ENCODE measurements around the gene SLC6A20. TPM values are rescaled to one million over a fixed set of nuclear protein-coding genes. Genes with fewer than 3 reads are reported as not detected.

Gene SLC6A20
- total RNA-seq, 1 experiment from 2014 or later = not detected

DNA sequence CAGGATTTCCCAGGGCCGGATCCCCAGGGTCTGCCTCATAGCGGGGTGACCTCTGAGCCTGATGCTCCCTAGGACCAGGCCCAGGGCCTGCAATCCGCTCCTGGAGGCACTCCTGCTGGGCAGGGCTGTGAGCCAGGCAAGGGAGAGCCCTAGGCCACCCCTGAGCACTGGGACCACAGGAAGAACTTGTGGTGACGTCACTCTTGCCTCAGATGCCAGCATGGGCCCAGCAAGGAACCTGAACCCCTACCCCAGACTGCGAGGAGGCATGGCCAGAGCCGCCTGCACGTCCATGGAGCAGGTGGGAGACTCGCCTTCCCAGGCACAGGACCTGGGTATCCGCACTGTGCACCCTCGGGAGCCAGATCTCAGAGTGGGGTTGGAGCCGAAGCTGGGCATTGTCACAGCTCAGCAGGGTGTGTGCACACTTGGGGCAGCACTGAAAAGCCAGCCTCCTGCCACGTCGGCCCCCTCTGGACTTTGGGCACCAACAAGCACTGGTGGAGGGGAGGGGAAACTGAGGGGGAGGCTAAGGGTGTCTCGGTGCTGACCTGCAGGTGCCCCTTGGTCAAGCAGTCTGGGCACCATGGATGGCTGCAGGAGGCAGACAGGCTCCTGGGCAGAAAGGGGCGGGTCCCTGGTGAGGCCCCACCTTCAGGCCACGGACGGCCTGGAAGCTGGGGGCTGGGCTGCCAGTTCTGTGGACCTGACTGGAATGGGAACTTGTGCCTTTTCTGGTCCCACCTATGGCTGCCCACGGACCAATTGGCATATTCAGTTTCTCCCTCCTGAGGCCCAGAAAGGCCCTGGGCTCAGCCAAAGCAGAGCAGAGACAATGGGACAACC, 49.3 kb downstream of the SLC6A20 start:
- Histone ChIP-seq H3K9me3 (replicated peaks) (no peaks in the 10 kb centered on the region), H3K27ac (no peak overlapping the region), H3K27me3 (no peaks in the 10 kb centered on the region), H3K36me3 (no peaks in the 10 kb centered on the region; the same call in 1 of the 2 replicates), H3K4me3 (no peak overlapping the region), H3K4me1 (no peaks in the 10 kb centered on the region)
- no peak for DNase-seq

DNA sequence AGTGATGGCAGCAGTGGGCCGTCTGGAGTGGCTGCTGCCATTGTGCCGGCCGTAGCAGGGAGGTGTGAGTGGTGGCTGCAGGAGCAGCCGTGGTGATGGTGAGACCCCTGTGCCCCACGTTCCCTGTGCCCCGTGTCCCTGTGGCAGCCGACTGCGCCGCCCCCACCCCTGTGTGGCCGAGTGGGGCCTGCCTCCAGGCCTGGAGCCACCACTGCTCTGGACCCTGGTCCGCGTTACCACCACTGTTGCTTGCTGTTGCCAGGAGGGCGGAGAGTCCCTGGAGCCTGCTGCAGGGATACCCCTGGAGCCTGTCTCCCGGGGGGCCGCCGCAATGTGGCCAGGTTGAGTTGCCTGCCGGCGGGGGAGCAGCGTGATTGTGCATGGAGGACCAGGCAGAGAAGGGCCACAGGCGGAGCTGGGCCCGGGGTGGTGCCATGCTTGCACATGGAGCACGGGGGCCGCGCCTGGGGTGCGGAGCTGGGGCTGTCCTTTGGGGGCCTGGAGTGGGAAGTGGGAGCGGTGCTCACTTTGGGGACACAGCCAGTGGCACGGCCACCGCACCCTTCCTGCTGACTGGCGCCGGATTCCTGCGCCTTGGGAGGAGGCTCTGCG, 50.1 kb downstream of the SLC6A20 start:
- DNase-seq = no peak
- Histone ChIP-seq H3K4me3 (no peak overlapping the region), H3K9me3 (replicated peaks) (no peaks in the 10 kb centered on the region), H3K4me1 (no peaks in the 10 kb centered on the region), H3K27ac (no peak overlapping the region), H3K36me3 (peaks cover 4% of the 10 kb centered on the region), H3K27me3 (no peaks in the 10 kb centered on the region)

DNA sequence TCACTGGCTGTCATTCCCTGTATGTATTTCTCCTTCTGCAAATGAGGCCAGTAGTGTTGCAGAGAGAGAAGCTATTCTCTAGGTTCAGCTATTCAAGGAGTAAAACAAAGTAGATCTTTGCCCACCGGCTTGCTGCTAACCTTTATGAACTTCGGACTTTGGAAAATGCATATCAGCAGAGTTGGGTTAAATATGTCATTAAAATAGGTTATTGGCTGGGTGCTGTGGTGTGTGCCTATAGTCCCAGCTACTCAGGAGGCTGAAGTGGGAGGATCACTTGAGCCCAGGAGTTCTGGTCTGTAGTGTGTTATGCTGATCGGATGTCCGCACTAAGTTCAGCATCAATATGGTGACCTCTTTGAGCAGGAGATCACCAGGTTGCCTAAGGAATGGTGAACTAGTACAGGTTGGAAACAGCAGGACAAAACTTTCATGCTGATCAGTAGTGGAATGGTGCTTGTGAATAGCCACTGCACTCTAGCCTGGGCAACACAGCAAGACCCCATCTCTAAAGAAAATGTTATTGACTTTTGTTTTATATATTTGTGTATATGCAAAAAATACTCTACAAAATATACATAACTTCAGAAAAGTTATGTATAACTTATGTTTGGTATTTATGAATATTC, 53.8 kb downstream of the SLC6A20 start:
- peaks cover 23% of the 10 kb centered on the region for H3K36me3 ChIP-seq
- H3K4me1 ChIP-seq = no peaks in the 10 kb centered on the region
- no peaks in the 10 kb centered on the region for H3K9me3 ChIP-seq (replicated peaks)
- DNase-seq = no peak
- H3K27me3 ChIP-seq = no peaks in the 10 kb centered on the region
- H3K4me3 ChIP-seq = no peak overlapping the region
- no peak overlapping the region for H3K27ac ChIP-seq

DNA sequence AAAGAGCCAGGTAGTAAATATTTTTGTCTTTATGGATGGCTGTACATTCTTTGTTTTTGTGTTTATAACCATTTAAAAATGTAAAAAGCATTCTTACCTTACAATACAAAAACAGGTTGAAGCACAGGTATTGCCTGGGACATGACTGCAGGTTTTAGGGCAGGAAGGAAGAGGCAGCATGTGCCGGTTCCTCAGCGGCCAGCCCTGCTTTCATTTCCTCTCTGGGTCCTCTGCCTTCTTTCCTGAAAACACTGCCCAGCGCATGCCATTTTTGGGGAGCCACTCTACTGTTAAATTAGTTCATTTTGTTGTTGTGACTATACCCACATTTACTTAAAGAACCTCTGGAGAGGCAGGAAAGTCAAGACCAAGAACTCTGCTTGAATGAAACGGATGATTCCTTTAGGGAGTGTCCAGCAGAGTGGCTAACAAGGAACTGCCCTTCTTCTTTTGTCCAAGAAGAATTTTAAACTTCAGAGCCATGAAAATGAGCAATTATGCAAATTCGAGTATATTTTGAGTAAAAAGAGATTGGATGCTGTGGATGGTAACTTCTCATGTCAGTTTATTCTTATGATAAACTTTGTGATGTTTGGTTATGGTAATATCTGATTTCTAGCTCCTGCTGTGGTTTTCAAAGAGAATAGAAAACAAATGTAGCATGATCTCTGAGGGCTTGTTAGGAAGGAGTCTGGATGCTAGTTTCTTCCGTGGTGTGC, 54.4 kb downstream of the SLC6A20 start:
- H3K36me3 ChIP-seq = peaks cover 28% of the 10 kb centered on the region
- no peaks in the 10 kb centered on the region for H3K9me3 ChIP-seq (replicated peaks)
- no peak for DNase-seq
- H3K4me3 ChIP-seq = no peak overlapping the region
- no peaks in the 10 kb centered on the region for H3K27me3 ChIP-seq
- H3K27ac ChIP-seq = no peak overlapping the region
- H3K4me1 ChIP-seq = no peaks in the 10 kb centered on the region

DNA sequence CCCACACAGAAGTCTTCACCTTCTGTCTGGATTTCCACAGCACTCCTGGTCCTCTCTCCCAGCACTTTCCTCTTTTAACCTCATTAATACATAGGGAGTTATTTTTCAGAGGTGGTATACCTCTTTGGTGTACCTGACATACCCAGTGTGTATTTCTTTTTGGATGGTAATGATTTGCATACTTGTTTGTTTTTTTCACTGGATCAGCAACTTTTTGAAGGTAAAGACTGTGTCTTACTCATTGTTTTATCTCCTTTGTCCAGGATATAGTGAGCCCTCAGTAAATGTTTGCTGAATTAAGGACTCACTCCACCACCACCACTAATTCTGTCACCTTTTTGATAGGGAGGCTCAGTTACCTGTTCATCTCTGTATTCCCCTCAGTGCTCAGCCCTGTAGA, 55.1 kb downstream of the SLC6A20 start:
- H3K27ac ChIP-seq = no peak overlapping the region
- H3K4me3 ChIP-seq = no peak overlapping the region
- no peaks in the 10 kb centered on the region for H3K9me3 ChIP-seq (replicated peaks)
- peaks cover 29% of the 10 kb centered on the region for H3K36me3 ChIP-seq
- no peak for DNase-seq
- H3K4me1 ChIP-seq = no peaks in the 10 kb centered on the region
- H3K27me3 ChIP-seq = no peaks in the 10 kb centered on the region

DNA sequence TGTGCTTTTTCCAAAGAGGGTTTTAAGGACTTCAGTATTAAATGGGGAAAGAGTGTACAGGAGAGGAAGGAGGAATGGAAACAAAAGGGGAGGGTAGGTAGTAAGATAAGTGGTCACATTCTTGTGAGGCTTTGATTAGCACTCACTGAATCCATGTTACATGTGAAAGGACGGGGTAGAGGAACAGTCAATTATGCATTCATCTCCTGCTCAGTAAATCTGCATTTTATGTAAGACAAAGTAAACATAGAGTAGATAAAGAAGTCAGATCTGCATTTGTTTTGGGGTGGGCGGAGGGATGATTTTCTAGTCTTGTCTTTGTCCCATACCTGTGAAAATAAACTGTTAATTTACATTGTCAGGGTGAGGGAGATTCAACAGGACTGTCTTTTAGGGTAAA, 56.3 kb downstream of the SLC6A20 start:
- DNase-seq = no peak
- Histone ChIP-seq H3K27ac (no peak overlapping the region), H3K36me3 (peaks cover 39% of the 10 kb centered on the region), H3K9me3 (replicated peaks) (no peaks in the 10 kb centered on the region), H3K4me3 (no peak overlapping the region), H3K4me1 (no peaks in the 10 kb centered on the region), H3K27me3 (no peaks in the 10 kb centered on the region)

DNA sequence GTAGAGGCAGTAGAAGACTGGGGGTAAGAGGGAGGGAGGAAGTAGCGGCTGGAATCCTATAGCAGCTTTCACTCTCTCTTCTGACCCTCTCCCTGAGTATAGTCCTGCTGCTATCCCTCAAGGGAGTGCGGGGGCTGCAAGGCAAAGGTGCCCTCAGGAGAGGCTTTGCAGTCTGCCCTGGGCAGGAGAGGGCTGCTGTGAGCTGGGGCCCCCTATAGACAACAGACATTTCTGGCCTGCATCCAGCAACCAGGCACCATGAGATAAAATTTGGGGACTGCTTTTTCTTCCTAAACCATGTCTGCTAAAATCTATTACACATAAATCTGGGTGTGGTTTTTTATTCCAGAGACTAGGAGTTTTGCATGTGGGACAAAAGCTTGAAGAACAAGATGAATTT, 59.1 kb downstream of the SLC6A20 start:
- no peak for DNase-seq
- H3K36me3 ChIP-seq = peaks cover 45% of the 10 kb centered on the region

DNA sequence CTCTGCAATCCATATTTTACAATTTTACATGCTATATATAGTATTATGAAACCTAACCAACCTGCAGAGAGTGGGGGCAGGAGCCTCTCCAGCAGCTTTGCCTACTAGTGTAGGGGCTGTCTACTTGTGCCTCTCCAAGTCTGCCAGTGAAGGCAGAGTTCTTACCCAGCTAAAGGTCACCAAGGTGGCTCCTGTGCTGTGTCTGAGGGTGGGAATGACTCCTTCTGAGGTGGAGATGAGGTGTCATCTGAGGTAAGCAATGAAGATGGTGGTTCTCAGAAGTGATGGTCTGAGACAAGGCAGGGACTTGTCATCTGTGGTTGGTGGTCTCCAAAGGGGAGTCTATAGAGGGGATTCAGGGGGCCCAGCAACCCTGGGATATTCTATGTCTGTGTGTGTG, 59.6 kb downstream of the SLC6A20 start:
- Histone ChIP-seq H3K4me3 (no peak overlapping the region), H3K36me3 (peaks cover 48% of the 10 kb centered on the region), H3K27me3 (no peaks in the 10 kb centered on the region), H3K9me3 (replicated peaks) (no peaks in the 10 kb centered on the region), H3K27ac (no peak overlapping the region), H3K4me1 (no peaks in the 10 kb centered on the region)
- DNase-seq = no peak

More for the DNA sequence above, 59.1 kb downstream of the SLC6A20 start:
- H3K27ac ChIP-seq = no peak overlapping the region
- no peak overlapping the region for H3K4me3 ChIP-seq
- H3K4me1 ChIP-seq = no peaks in the 10 kb centered on the region
- no peaks in the 10 kb centered on the region for H3K9me3 ChIP-seq (replicated peaks)
- no peaks in the 10 kb centered on the region for H3K27me3 ChIP-seq

DNA sequence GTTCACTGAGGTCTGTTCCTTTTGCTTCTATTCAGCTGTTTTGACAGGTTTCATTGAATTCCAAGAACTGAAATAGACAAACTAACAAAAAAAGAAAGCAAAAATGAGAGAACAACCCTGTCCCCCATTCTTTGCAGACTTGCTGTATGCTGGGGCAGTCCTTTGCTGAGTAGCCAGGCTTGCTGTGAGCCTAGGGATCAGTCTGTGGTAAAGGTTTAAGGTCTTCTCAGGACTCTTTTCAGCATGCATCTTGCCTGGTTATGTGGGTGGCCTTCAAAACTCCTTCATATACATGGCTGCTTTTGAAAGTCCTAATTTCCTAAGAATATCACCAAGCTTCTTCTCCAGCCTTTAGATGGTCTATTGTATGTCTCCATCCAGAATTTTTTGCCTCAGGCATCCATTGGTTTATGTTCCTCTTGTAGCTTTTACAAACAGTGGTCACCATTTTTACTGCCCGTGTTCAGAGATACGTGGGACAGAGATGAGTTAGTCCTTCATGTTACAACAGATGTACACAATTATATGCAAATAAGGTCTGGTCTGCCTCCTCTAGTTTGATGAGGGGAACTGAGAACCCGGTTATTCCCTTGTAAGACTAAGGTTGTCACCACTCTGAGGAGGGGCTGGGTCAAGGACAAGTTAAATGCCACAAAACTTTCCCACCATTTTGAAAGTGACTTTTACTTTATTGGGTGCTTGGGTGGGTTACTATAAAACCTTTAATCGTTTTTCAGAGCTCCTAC, 65.8 kb downstream of the SLC6A20 start:
- no peak overlapping the region for H3K4me3 ChIP-seq
- H3K27ac ChIP-seq = no peak overlapping the region
- no peaks in the 10 kb centered on the region for H3K27me3 ChIP-seq
- DNase-seq = no peak
- H3K36me3 ChIP-seq = peaks cover 21% of the 10 kb centered on the region
- no peaks in the 10 kb centered on the region for H3K9me3 ChIP-seq (replicated peaks)
- no peaks in the 10 kb centered on the region for H3K4me1 ChIP-seq

DNA sequence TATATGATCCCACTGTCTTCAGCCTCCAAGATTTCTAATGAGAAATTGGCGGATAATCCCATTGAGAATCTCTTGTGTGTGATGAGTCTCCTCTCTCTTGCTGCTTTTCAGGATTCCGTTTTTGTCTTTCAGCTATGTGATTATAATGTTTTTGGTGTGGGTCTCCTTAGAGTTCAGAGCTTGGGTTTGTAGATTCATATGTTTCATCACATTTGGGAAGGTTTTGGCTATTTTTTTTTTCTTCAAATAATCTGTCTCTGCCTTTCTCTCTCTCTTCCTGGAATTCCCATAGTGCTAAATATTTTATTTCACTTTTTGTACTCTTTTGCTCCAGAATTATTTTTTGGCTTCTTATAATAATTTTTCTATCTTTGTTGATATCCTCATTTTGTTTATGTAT, 66.7 kb downstream of the SLC6A20 start:
- peaks cover 24% of the 10 kb centered on the region for H3K36me3 ChIP-seq
- no peak for DNase-seq

DNA sequence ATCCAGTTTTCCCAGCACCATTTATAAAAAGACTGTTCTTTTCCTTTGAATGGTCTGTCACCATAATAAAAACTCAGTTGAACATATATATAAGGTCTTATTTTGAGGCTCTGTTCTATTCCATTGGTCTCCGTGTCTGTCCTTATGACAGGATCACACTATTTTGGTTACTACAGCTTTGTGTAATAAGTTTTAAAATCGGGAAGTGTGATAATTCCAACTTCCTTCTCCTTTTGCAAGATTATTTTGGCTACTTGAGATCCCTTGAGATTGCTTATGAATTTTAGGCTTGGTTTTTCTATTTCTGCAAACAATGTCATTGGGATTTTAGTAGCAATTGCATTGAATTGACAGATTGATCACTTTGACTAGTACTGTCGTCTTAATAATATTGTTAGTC, 71.4 kb downstream of the SLC6A20 start:
- H3K9me3 ChIP-seq (replicated peaks) = no peaks in the 10 kb centered on the region
- no peaks in the 10 kb centered on the region for H3K4me1 ChIP-seq
- DNase-seq = no peak
- H3K27ac ChIP-seq = no peak overlapping the region
- no peaks in the 10 kb centered on the region for H3K27me3 ChIP-seq
- peaks cover 26% of the 10 kb centered on the region for H3K36me3 ChIP-seq
- H3K4me3 ChIP-seq = no peak overlapping the region

More for the DNA sequence above, 66.7 kb downstream of the SLC6A20 start:
- Histone ChIP-seq H3K4me3 (no peak overlapping the region), H3K27me3 (no peaks in the 10 kb centered on the region), H3K27ac (no peak overlapping the region), H3K9me3 (replicated peaks) (no peaks in the 10 kb centered on the region), H3K4me1 (no peaks in the 10 kb centered on the region)

DNA sequence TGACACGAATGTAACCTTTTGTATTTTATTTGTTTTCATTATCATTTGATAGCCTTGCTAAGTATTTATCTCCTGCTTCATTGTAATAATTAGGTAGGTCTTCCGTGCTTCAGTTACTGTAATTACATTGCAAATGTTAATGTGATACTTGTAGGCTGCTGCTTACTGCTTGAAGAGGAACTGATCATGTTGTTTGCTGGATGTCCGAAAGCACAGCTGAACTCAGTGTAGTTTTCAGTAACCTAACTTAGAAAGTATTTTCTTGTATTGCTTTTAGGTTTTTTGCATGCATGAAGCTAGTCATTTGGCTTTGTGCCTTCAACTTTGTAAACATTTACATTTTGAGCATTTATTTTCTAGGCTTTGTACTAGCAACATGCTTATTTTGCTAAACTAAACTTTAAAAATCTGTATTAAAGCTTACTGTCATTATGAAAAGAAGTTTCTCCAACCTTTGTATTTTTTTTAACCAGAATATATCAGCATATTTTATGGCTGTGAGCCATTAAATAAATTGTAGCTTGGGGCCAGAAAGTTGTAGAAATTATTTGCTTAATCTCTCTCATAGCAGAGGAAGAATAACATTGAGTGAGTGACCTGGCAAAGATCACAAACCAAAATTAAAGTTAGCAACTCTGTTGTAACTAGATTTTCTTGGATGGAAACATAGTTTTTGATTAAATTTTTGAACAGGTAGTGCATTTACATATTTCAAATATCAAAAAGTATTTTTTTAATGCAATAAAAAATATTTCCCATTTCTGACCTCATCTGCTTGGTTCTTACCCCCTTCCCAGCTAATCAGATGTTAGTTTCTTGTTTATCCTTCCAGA, 76.5 kb downstream of the SLC6A20 start:
- DNase-seq = no peak
- H3K27ac ChIP-seq = no peak overlapping the region
- H3K9me3 ChIP-seq (replicated peaks) = no peaks in the 10 kb centered on the region
- H3K4me1 ChIP-seq = no peaks in the 10 kb centered on the region
- no peaks in the 10 kb centered on the region for H3K27me3 ChIP-seq
- H3K36me3 ChIP-seq = peaks cover 28% of the 10 kb centered on the region
- no peak overlapping the region for H3K4me3 ChIP-seq

DNA sequence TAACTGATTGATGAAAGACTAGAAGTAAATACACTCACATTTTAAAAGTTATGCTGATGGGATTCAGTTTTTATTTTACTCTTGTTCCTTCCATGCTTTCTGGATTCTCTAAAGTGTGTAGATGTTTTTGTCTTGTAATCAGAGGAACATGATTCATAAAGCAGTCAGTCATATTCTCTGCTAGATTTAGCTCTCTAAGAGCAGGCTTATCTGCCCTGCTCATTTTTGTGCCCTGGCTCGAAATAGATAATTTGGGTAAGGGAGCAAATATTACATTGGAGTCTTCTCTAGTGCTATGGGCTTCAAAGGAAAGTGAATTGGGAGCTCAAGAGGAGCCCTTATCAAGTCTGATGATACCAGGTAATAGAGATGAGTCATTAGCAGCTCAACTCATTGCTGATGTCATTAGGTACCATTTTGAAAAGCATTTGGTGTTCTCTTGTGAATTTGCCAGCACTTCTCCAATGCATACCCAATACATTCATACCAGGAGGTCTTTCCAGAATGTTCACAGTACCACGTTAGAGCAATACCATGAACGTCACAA, 79.5 kb downstream of the SLC6A20 start:
- no peaks in the 10 kb centered on the region for H3K27me3 ChIP-seq
- no peak overlapping the region for H3K4me3 ChIP-seq
- H3K27ac ChIP-seq = no peak overlapping the region
- no peaks in the 10 kb centered on the region for H3K9me3 ChIP-seq (replicated peaks)
- H3K36me3 ChIP-seq = peaks cover 14% of the 10 kb centered on the region
- no peak for DNase-seq
- H3K4me1 ChIP-seq = no peaks in the 10 kb centered on the region

All from SJCRH30 (cell line).